ENCODE data around the gene PPARG. TPM values are rescaled to one million over a fixed set of nuclear protein-coding genes. Genes with fewer than 3 reads are reported as not detected.
"Not testable (repeated sequence)": the region's sequence is repeated elsewhere in the genome, so short reads cannot be mapped to it uniquely, and the experiment has no call there.

The PPARG gene
- polyA plus RNA-seq, 1 of the 3 experiments (the other 2 are of a cell fraction) = 2.8 TPM

- Histone ChIP-seq H3K27me3 (ENCODE audit: insufficient read depth) (no peaks in the 10 kb centered on the region), H3K4me1 (ENCODE audit: control insufficient read depth in 1 of 2, insufficient read depth in 2 of 2, low read depth in 1 of 2, low read length in 1 of 2) (peaks cover 0 to 16% of the 10 kb centered on the region in 2 experiments; a peak in 1 of 4 replicates), H3K9ac (no peak overlapping the region), H3K9me3 (no peaks in the 10 kb centered on the region), H3K79me2 (ENCODE audit: insufficient read depth) (no peaks in the 10 kb centered on the region), H4K20me1 (ENCODE audit: insufficient read depth) (no peaks in the 10 kb centered on the region), H3K4me3 (ENCODE audit: low read depth in 2 of 2, low read length in 1 of 2) (no peak overlapping the region), H3K36me3 (replicated peaks in 1 of 2; ENCODE audit: control insufficient read depth in 1 of 2, insufficient read depth in 2 of 2, low read length in 1 of 2) (no peaks in the 10 kb centered on the region), H3F3A (replicated peaks; ENCODE audit: insufficient read depth) (no peaks in the 10 kb centered on the region), H3K4me2 (no peak overlapping the region), H2AFZ (ENCODE audit: low read depth) (no peak overlapping the region), H3K27ac (ENCODE audit: low read depth in 2 of 2, low read length in 1 of 2) (no peak overlapping the region), H3K9me2 (no peaks in the 10 kb centered on the region)
- whole genome bisulfite sequencing (ENCODE audit: low lambda C conversion rate) = 75% methylated on average over 2 of the region's 2 CpGs
- ChIA-PET CTCF (interaction anchor here (2.2 to 5.2 kb wide), 2 partner anchors 11 to 334 kb away, joined by 9 to 20 read pairs; no protein-coding TSS in a partner anchor), POLR2A (no interaction called here)
- TF ChIP-seq IRF3 (IDR thresholded peaks at IDR 0.05; ENCODE audit: low read depth, low read length) = no peak
- no peak for TF ChIP-seq GATA2 (CRISPR knock-in tag; IDR thresholded peaks at IDR 0.05)
- no peak for TF ChIP-seq JUND (IDR thresholded peaks at IDR 0.05)
- no peak for TF ChIP-seq FOXM1 (IDR thresholded peaks at IDR 0.05; ENCODE audit: low read depth)
- no peak for TF ChIP-seq EP300 (IDR thresholded peaks at IDR 0.05; ENCODE audit: borderline replicate concordance in 1 of 2, low read depth in 1 of 2, low read length in 1 of 2)
- no peak for TF ChIP-seq PBX3 (IDR thresholded peaks at IDR 0.05)
- no peak for TF ChIP-seq USF1 (IDR thresholded peaks at IDR 0.05; ENCODE audit: borderline replicate concordance, low read depth)
- TF ChIP-seq NRF1 (IDR thresholded peaks at IDR 0.05; ENCODE audit: low read depth, low read length) = no peak
- no peak for TF ChIP-seq FOSL2 (IDR thresholded peaks at IDR 0.05; ENCODE audit: borderline replicate concordance, low read depth)
- TF ChIP-seq NFIC (IDR thresholded peaks at IDR 0.05; ENCODE audit: borderline replicate concordance) = no peak
- DNase-seq = no peak
These were observed 179.9 kb downstream of the PPARG start for GRCh38 chr3:12468757-12469156.

- H3K4me2 ChIP-seq; H3K36me3 ChIP-seq (replicated peaks in 1 of 2; ENCODE audit: control insufficient read depth in 1 of 2, insufficient read depth in 2 of 2, low read length in 1 of 2); H3F3A ChIP-seq (replicated peaks; ENCODE audit: insufficient read depth); H3K4me3 ChIP-seq (ENCODE audit: low read depth in 2 of 2, low read length in 1 of 2); H2AFZ ChIP-seq (ENCODE audit: low read depth); H3K9me3 ChIP-seq; H3K9me2 ChIP-seq; H3K27me3 ChIP-seq (ENCODE audit: insufficient read depth); H3K79me2 ChIP-seq (ENCODE audit: insufficient read depth); H3K9ac ChIP-seq; H4K20me1 ChIP-seq (ENCODE audit: insufficient read depth); H3K27ac ChIP-seq (ENCODE audit: low read depth in 2 of 2, low read length in 1 of 2); POLR2A ChIA-PET; DNase-seq: not testable (repeated sequence)
- CTCF ChIA-PET = interaction anchor here (2.2 to 5.2 kb wide), 2 partner anchors 10 to 334 kb away, joined by 9 to 20 read pairs; no protein-coding TSS in a partner anchor
- 68% methylated on average over 7 of the region's 7 CpGs for WGBS (ENCODE audit: low lambda C conversion rate)
- H3K4me1 ChIP-seq (ENCODE audit: control insufficient read depth in 1 of 2, insufficient read depth in 2 of 2, low read depth in 1 of 2, low read length in 1 of 2) = peaks cover 0 to 16% of the 10 kb centered on the region in 2 experiments; a peak in 1 of 4 replicates
These were observed 180.4 kb downstream of the PPARG start for GRCh38 chr3:12469222-12469621.

All from SK-N-SH (cell line).